HG03469 (cell line): ENCODE measurements around the gene SET.
"Not testable (repeated sequence)": the region's sequence is repeated elsewhere in the genome, so short reads cannot be mapped to it uniquely, and the experiment has no call there.

Experiments used
- ATAC-seq: cut with Tn5 transposase; IDR thresholded peaks from one replicate; pipeline ENCODE4 v1.9.1; 2021; ENCODE audit warnings: mild to moderate bottlenecking, moderate library complexity, moderate number of reproducible peaks; ENCODE audit not compliant: unreplicated experiment

Gene SET

DNA sequence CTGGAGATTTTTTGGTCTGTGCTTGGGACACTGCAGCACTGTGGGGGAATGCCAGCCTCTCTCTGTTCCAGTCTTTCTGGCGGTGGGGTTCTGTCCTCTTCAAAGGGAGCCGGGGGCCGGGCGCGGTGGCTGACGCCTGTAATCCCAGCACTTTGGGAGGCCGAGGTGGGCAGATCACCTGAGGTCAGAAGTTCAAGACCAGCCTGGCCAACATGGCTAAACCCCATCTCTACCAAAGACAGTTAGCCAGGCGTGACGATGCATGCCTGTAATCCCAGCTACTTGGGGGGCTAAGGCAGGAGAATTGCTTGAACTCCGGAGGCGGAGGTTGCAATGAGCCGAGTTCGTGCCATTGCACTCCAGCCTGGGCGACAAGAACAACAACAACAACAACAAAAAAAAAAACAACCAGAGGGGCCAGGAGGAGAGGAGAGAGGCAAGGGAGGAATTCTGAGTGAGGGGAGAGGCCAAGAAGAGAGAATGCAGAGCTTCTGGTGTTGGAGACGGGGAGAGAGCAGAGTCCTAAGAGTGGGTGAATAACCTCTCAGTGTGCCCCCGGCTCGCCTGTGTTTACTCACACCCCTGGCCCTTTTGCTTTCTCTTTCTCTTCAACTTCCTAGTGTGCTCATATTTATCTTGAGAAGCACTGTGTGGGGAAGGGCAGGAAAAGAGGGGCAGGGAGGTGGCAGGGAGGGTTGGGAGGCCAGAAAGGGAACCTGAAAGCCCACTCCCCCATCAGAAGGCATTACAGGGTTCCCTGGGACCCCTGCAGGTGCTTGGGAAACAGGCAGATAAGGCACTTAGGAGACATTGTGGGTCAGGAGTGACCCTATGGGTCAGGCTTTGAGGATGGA is 3.2 kb upstream of the SET start:
- no peak for ATAC-seq

DNA sequence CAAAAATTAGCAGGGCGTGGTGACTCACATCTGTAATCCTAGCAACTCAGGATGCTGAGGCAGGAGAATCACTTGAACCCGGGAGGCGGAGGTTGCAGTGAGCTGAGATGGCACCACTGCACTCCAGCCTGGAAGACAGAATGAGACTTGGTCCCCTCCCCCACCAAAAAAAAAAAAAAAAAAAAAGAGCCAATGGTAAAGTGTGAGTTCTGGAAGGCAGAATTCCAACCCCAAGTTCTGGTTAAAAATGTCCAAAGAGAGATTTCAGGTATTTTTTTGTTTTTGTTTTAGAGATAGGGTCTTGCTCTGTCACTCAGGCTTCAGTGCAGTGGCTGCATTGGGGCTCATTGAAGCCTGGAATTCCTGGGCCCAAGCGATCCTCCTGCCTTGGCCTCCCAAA is 1.6 kb upstream of the SET start:
- ATAC-seq: no peak

GRCh38 chr9:128689293-128689774 is 312 bp downstream of the SET start:
- ATAC-seq: peak; percentile 3

DNA sequence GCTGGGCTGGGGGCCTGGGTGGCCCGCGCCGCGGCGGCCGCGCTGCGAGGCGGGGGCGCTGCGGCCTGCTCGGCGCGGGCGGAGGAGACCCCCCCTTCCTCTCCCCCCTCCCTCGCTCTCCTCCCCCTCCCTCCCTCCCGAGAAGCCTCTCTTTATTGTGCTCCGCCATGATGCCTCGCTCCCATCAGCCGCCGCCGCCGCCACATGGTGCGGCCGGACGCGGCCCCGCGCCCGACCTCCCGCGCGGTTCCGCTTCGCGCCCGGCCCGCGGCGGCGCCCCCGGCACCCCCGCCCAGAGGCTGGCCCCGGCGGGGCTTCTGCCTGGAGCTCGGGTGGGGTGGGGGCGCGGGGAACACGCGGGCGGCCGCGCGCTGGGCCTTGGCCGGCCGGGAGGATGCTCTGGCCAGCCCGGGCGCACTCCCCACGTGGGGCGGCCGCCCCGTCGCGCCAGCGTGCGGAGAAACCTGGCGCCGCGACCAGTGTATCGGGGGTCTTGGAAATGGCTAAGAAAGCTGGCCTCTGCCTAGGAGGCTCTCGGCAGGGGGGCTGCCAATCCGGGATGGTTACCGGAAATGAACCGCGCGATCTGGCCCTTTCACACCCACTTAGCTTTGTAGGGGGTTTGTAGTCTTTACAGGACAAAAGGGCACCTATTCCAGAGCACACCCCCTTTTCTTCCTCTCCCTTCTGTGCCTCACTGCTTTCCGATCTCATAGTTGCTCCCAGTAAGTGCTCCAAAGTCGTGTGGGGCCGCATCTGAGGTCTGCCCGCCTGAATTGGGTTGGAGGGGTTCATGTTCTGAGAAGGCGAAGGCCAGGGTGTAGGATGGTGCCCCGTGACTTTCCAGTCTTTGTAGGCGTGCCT is 1.0 kb downstream of the SET start:
- no peak for ATAC-seq

DNA sequence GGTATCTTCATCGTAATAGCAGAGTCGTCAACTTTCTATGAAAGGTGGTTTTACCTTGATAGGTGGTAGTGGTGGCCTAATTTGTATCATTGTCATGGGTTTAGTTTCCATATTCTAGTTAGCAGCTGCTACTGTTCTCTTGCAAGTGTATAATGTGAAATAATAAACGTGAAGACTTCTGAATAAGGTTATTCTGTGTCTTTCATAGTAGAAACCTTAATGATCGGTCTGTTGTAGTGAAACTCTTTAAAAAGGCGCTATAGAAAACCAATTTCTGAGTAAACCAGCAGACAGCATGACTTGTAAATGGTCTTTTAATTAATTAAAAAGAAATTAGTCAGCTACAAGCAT is 1.6 kb downstream of the SET start:
- no peak for ATAC-seq

DNA sequence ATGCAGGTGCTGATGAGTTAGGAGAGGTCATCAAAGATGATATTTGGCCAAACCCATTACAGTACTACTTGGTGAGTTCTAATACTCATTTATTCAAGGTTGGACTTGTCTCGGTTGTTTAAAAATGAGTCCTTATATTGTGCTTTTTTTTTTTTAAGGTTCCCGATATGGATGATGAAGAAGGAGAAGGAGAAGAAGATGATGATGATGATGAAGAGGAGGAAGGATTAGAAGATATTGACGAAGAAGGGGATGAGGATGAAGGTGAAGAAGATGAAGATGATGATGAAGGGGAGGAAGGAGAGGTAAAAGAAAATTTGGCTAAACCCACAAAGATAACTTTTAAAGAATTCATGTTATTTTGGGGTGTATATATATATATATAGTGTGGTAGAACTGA is 4.7 kb downstream of the SET start:
- ATAC-seq: not testable (repeated sequence)

- ATAC-seq: no peak
Measured at GRCh38 chr9:128694344-128694743, 5.3 kb downstream of the SET start.

- ATAC-seq: no peak
Measured at GRCh38 chr9:128696923-128697707, 8.1 kb downstream of the SET start.

- not testable (repeated sequence) for ATAC-seq
Measured at GRCh38 chr9:128699096-128699795, 10.2 kb downstream of the SET start.

DNA sequence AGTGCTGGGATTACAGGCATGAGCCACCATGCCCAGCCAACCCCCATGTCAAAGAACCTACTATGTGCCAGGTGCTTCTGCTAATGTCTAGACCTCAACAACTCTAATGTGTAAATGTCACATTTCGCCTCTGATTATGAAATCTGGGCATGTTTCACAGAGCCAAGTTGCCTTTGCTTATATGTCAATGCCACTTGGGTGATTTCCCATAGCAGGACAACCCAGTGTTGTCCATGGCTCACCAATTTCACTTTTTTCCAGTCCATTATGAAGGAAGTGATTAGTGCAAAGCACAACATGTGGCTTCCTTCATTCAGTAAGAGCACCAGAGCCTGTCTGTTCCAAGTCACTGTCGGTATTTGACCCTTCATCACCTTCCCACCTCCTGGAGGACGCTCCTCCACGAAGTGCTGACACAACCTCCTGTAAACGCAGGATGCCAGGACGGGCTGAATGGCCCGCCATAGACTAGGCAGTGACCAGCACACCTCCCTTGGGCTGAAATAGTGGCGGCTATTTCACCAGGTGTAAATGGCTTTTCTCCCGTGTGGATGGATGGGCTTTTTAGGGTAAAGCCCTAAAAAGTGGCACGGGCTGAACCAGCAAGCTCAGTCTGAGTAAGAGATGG is 12.3 kb downstream of the SET start:
- no peak for ATAC-seq

GRCh38 chr9:128702445-128702948 is 13.5 kb downstream of the SET start, which contains the start of gene PKN3:
PKN3 (plus strand) TSS chr9:128702503; CDS start chr9:128702916, 413 bp downstream.
- ATAC-seq: peak; percentile 39

GRCh38 chr9:128702949-128703615 is 14.1 kb downstream of the SET start:
- no peak for ATAC-seq

GRCh38 chr9:128703616-128704355 is 14.8 kb downstream of the SET start:
- ATAC-seq: no peak

DNA sequence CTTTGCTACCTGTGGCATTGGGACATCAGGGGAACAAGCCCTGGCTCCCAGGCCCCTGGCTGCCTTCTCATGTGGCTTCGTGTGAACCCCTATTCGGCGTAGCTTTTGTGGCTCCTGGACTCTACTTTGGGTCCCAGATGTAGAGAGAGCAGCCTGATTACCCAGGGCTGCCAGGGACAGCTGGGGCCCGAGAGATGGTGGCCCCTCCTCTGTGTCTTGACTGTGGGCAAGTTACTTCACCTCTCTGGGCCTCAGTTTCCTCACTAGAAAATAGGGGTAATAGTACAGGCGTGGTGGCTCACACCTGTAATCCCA is 15.3 kb downstream of the SET start:
- no peak for ATAC-seq

DNA sequence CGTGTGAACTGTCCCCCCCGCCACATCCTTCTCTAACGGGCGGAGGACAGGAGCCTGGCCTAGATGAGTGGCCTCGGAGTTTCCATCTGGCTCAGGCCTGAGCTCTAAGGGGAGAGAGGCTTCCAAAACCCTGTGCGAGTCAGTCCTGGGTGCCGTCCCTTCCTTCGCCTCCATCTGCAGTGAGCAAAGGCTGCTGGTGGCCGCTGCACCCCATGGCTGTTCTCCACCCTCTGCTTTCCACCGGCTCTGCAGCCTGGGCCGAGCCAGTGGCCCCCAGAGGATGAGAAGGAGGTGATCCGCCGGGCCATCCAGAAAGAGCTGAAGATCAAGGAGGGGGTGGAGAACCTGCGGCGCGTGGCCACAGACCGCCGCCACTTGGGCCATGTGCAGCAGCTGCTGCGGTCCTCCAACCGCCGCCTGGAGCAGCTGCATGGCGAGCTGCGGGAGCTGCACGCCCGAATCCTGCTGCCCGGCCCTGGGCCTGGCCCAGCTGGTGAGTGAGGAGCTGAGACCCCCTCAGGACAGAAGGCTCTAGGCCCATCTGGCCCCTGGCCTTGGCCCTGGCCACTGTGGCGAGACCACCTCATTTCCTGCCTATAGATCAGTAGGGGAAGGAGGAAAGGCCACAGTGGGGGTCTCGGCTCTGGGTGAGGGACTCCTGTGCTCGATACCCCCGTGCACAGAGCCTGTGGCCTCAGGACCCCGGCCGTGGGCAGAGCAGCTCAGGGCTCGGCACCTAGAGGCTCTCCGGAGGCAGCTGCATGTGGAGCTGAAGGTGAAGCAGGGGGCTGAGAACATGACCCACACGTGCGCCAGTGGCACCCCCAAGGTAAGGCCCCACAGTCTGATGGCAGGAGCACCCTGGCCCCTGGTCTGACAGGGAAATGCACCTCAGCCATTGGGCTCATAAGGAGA is 16.3 kb downstream of the SET start:
- ATAC-seq: no peak

GRCh38 chr9:128706045-128706444 is 17.0 kb downstream of the SET start:
- ATAC-seq: no peak

DNA sequence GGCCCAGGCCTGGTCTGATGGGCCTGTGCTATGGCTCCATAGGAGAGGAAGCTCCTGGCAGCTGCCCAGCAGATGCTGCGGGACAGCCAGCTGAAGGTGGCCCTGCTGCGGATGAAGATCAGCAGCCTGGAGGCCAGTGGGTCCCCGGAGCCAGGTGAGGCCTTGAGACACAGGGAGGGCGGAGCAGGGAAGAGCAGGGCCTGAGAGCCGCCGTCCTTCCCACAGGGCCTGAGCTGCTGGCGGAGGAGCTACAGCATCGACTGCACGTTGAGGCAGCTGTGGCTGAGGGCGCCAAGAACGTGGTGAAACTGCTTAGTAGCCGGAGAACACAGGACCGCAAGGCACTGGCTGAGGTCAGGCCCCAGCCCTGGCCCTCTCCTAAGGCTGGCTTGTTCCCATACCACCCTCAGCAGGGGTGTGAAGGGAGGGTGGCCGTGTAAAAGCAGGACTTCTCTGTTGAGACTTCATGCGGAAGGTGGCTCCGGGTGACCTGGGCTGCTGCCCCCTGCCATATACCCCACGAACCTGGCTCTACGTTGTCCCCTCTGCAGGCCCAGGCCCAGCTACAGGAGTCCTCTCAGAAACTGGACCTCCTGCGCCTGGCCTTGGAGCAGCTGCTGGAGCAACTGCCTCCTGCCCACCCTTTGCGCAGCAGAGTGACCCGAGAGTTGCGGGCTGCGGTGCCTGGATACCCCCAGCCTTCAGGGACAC is 17.8 kb downstream of the SET start:
- no peak for ATAC-seq
